GM23338 (cell line): ENCODE measurements around the gene TRDMT1. TPM values are rescaled to one million over a fixed set of nuclear protein-coding genes. Genes with fewer than 3 reads are reported as not detected.

Experiments used
- ATAC-seq: fragments of 200-7000 bp; cut with Tn5 transposase; 3 replicates; pipeline ENCODE4 v1.9.1; 2020
- DNase-seq: peaks from one replicate; pipeline ENCODE4 v3.0.0-alpha.2; 2015; ENCODE audit warnings: low spot score
- H2AFZ ChIP-seq: fragments of 200-600 bp; sonication (generic); 2 replicates; pipeline ENCODE4 v1.8.0; 2016; ENCODE audit warnings: antibody characterized with exemption, mild to moderate bottlenecking, moderate library complexity
- H3F3A ChIP-seq: fragments of 200-600 bp; sonication (generic); replicated peaks from 2 replicates; pipeline ENCODE4 v1.8.0; 2017; ENCODE audit warnings: antibody characterized with exemption, mixed run types, low read depth
- H3K27ac ChIP-seq: fragments of 200-600 bp; sonication (generic); 2 replicates; pipeline ENCODE4 v1.6.1; 2016; ENCODE audit warnings: low read depth
- H3K27me3 ChIP-seq: fragments of 200-600 bp; sonication (generic); 2 replicates; pipeline ENCODE4 v1.8.0; 2016; ENCODE audit warnings: mild to moderate bottlenecking, mixed run types, moderate library complexity; ENCODE audit not compliant: insufficient read depth
- H3K36me3 ChIP-seq: fragments of 200-600 bp; sonication (generic); 2 replicates; pipeline ENCODE4 v1.8.0; 2016; ENCODE audit warnings: mild to moderate bottlenecking; ENCODE audit not compliant: insufficient read depth
- H3K4me1 ChIP-seq: fragments of 200-600 bp; sonication (generic); 2 replicates; pipeline ENCODE4 v1.8.0; 2016; ENCODE audit warnings: mild to moderate bottlenecking, moderate library complexity; ENCODE audit not compliant: insufficient read depth
- H3K4me2 ChIP-seq: fragments of 200-600 bp; sonication (generic); 2 replicates; pipeline ENCODE4 v1.7.1; 2017; ENCODE audit warnings: mixed run types
- H3K4me3 ChIP-seq: fragments of 200-600 bp; sonication (generic); 2 replicates; pipeline ENCODE4 v1.6.1; 2016; ENCODE audit warnings: mixed run types
- H3K79me2 ChIP-seq: fragments of 200-600 bp; sonication (generic); replicated peaks from 2 replicates; pipeline ENCODE4 v1.8.0; 2017; ENCODE audit warnings: mild to moderate bottlenecking; ENCODE audit not compliant: insufficient read depth
- H3K9me2 ChIP-seq: fragments of 200-600 bp; sonication (generic); 2 replicates; pipeline ENCODE4 v1.8.0; 2017; ENCODE audit not compliant: insufficient read depth
- H4K20me1 ChIP-seq: fragments of 200-600 bp; sonication (generic); replicated peaks from 2 replicates; pipeline ENCODE4 v1.8.0; 2017; ENCODE audit warnings: mild to moderate bottlenecking; ENCODE audit not compliant: insufficient read depth
- H3K27ac Mint-ChIP-seq: 2 replicates; pipeline ENCODE4 v1.8.0; 2020; ENCODE audit warnings: inconsistent platforms, mild to moderate bottlenecking, moderate library complexity, mixed read lengths
- H3K27me3 Mint-ChIP-seq: 3 replicates; pipeline ENCODE4 v1.8.0; 2022; ENCODE audit warnings: low read depth, mild to moderate bottlenecking, moderate library complexity, mixed read lengths, inconsistent platforms; ENCODE audit not compliant: insufficient read depth, poor library complexity
- H3K36me3 Mint-ChIP-seq: 3 replicates; pipeline ENCODE4 v1.8.0; 2021; ENCODE audit warnings: low read depth, mild to moderate bottlenecking, inconsistent platforms, moderate library complexity, mixed read lengths
- H3K4me1 Mint-ChIP-seq: 3 replicates; pipeline ENCODE4 v1.8.0; 2020; ENCODE audit warnings: mild to moderate bottlenecking, inconsistent platforms, mixed read lengths
- H3K4me3 Mint-ChIP-seq: 3 replicates; pipeline ENCODE4 v1.8.0; 2021; ENCODE audit warnings: moderate library complexity, mild to moderate bottlenecking, inconsistent platforms, mixed read lengths
- H3K9me3 Mint-ChIP-seq: 3 replicates; pipeline ENCODE4 v1.8.0; 2020; ENCODE audit warnings: moderate library complexity, mild to moderate bottlenecking, inconsistent platforms, mixed read lengths
- CREB1 ChIP-seq: fragments of 250-450 bp; sonication (Bioruptor Pico); IDR thresholded peaks from 2 replicates; pipeline ENCODE4 v1.5.0; 2020; ENCODE audit warnings: low read depth, mild to moderate bottlenecking, moderate library complexity
- EZH2phosphoT487 ChIP-seq: fragments of 200-600 bp; sonication (generic); IDR thresholded peaks from one replicate; pipeline ENCODE4 v1.8.1; 2018; ENCODE audit warnings: antibody characterized with exemption; ENCODE audit not compliant: unreplicated experiment
- REST ChIP-seq: IDR thresholded peaks from one replicate; pipeline ENCODE4 v1.6.1; 2018; ENCODE audit warnings: antibody characterized with exemption; ENCODE audit not compliant: unreplicated experiment
- ZNF114 ChIP-seq: fragments of 250-450 bp; sonication (Bioruptor Pico); IDR thresholded peaks from 2 replicates; pipeline ENCODE4 v1.5.0; 2020; ENCODE audit warnings: mild to moderate bottlenecking, moderate library complexity
- ZNF462 ChIP-seq: fragments of 250-450 bp; sonication (Bioruptor Pico); IDR thresholded peaks from 2 replicates; pipeline ENCODE4 v1.5.0; 2020; ENCODE audit warnings: mild to moderate bottlenecking, moderate library complexity
- polyA plus RNA-seq: library from polyadenylated mRNA; unstranded; fragments of >200 nt; fragmentation: Nextera tagmentation; extraction: Ambion mirVana; gene quantifications from 2 replicates; pipeline ENCODE4 v1.2.1, GENCODE V29; 2016
- total RNA-seq: library from RNA; depleted of rRNA; stranded (reverse); fragments of >200 nt; shearing (Covaris generic); gene quantifications from 2 replicates; pipeline ENCODE4 v1.2.3, GENCODE V29; 2014

The TRDMT1 gene
- total and polyA plus RNA-seq, 2 experiments from 2014 or later, result 16.0 to 37.7 TPM

DNA sequence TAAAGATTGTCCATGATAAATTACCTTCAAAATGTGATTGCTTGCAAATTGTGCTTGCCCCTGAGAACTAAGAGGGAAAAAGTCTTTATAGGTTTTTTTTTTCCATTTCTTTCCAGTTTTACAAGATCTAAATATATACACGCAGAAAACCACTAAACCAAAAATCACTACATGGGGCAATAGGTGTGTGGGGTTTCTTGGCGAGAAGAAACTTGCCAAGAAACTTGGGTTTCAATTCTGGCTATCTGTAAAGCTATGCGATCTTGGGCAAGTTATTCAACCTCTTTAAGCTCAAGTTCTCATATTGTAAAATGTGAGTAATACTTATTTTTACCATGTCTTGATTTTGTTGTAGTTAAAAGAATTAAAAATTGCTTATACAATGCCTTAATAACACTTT lies 88.9 kb downstream of the TRDMT1 start (continued):
- TF ChIP-seq ZNF462 (CRISPR knock-in tag) (no peak), REST (no peak), CREB1 (no peak), ZNF114 (CRISPR knock-in tag) (no peak)

DNA sequence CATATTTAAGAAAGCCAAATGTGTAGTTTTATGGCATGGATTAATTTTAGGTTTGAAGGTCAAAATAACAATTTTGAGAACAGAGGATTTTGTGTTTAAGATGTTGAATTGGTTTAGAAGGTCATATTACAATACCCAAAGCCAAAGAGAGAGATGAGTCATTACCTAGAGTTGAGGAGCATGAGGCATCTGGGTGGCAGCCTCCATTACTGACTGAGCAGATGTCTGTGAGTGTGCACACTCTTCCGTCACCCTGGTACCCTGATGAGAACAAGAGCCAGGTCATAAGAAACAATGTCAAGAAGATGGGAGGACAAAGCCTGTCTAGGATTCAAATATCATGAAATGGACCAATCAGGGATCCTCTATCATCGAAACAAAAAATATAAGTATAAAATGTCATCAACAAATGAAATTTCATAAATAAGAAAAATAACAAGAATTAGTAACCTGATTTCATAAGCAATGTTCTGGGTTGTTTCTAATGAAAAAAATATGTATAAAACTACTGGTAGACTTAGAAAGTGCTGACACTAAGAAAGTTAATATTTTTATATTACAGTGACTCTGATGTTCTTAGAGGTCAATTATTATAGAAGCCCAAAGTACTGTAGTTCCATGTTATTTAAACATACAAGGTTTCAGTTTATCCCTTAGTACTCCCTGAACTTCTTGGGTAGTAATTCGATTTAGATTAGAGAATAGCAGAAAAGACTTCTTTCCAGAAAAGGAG lies 91.8 kb downstream of the TRDMT1 start:
- ATAC-seq (no peak), DNase-seq (no peak)
- H3K36me3 ChIP-seq, result no peaks in the 10 kb centered on the region
- Mint-ChIP-seq H3K4me3 (no peak overlapping the region), H3K4me1 (no peaks in the 10 kb centered on the region), H3K27ac (no peak overlapping the region), H3K9me3 (no peaks in the 10 kb centered on the region), H3K36me3 (no peaks in the 10 kb centered on the region), H3K27me3 (no peaks in the 10 kb centered on the region)
- H2AFZ ChIP-seq, result no peak overlapping the region
- H3K27ac ChIP-seq, result no peak overlapping the region
- no peaks in the 10 kb centered on the region for H3K9me2 ChIP-seq
- H3K79me2 ChIP-seq, result no peaks in the 10 kb centered on the region
- H3K27me3 ChIP-seq, result no peaks in the 10 kb centered on the region
- no peaks in the 10 kb centered on the region for H3F3A ChIP-seq
- no peaks in the 10 kb centered on the region for H3K4me1 ChIP-seq
- H4K20me1 ChIP-seq, result no peaks in the 10 kb centered on the region
- H3K4me3 ChIP-seq, result no peak overlapping the region
- H3K4me2 ChIP-seq, result no peak overlapping the region
- TF ChIP-seq ZNF462 (CRISPR knock-in tag) (no peak), EZH2phosphoT487 (no peak)
